VCaP (cell line): ENCODE measurements around the gene TRMT1.
A peak's percentile ranks its signal among the peaks of the same experiment; 100 is the strongest.

Experiments
- H3K27ac ChIP-seq: fragments of 450-650 bp; 2 replicates; pipeline ENCODE4 v1.5.1; 2017
- TF ChIP-seq, protein P1 (sequence below): fragments of 450-650 bp; conservative IDR thresholded peaks from 2 replicates; pipeline ENCODE4 v1.5.1; 2017; ENCODE audit warnings: mild to moderate bottlenecking, moderate library complexity

The TRMT1 gene

GRCh38 chr19:13060233-13060963 lies 56.1 kb downstream of the TRMT1 start:
- TF ChIP-seq, protein P1, sequence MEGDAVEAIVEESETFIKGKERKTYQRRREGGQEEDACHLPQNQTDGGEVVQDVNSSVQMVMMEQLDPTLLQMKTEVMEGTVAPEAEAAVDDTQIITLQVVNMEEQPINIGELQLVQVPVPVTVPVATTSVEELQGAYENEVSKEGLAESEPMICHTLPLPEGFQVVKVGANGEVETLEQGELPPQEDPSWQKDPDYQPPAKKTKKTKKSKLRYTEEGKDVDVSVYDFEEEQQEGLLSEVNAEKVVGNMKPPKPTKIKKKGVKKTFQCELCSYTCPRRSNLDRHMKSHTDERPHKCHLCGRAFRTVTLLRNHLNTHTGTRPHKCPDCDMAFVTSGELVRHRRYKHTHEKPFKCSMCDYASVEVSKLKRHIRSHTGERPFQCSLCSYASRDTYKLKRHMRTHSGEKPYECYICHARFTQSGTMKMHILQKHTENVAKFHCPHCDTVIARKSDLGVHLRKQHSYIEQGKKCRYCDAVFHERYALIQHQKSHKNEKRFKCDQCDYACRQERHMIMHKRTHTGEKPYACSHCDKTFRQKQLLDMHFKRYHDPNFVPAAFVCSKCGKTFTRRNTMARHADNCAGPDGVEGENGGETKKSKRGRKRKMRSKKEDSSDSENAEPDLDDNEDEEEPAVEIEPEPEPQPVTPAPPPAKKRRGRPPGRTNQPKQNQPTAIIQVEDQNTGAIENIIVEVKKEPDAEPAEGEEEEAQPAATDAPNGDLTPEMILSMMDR: no peak
- peak overlapping the region; percentile 78 for H3K27ac ChIP-seq

- TF ChIP-seq, protein P1: no peak
Measured at GRCh38 chr19:13058951-13059660, 57.4 kb downstream of the TRMT1 start.

GRCh38 chr19:13057744-13058143 lies 58.8 kb downstream of the TRMT1 start:
- TF ChIP-seq, protein P1: no peak
- H3K27ac ChIP-seq: peak overlapping the region; percentile 78

More at GRCh38 chr19:13058951-13059660, 57.4 kb downstream of the TRMT1 start:
- H3K27ac ChIP-seq: peak overlapping the region; percentile 78

- H3K27ac ChIP-seq: peak overlapping the region; percentile 78
- TF ChIP-seq, protein P1: no peak
Measured at GRCh38 chr19:13057147-13057572, 59.4 kb downstream of the TRMT1 start.

- TF ChIP-seq, protein P1: no peak
Measured at GRCh38 chr19:13056052-13056660, 60.4 kb downstream of the TRMT1 start.

GRCh38 chr19:13055213-13056051 lies 61.1 kb downstream of the TRMT1 start:
- TF ChIP-seq, protein P1: no peak
- H3K27ac ChIP-seq: peak overlapping the region; percentile 78

More at GRCh38 chr19:13056052-13056660, 60.4 kb downstream of the TRMT1 start:
- H3K27ac ChIP-seq: peak overlapping the region; percentile 78
